Middle frontal gyrus (tissue), 1 donor: Measurements from ENCODE around the gene STPG4.

Source experiments
- DNase-seq: peaks from one replicate; pipeline ENCODE4 v3.0.0-alpha.2; 2015; ENCODE audit warnings: low spot score; ENCODE audit errors: extremely low spot score

STPG4 gene

DNA sequence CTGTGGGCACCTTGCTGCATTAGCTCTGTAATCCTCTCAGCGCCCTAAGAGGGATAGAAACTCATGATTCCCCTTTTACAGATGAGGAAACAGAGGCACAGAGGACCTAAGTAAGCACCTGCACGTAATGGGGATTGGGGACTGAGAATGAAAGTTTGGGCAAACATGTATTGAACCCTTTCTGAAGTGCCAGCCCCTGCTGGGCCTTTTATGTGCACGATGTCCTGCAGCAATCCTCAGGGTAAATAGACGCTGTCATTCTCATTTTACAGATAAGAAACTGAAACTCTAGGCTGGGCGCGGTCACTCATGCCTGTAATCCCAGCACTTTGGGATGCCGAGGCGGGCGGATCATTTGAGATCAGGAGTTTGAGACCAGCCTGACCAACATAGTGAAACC is 117.4 kb downstream of the STPG4 start:
- DNase-seq: no peak
